ENCODE measurements around the gene SLCO2A1.
"Not testable (repeated sequence)": the region's sequence is repeated elsewhere in the genome, so short reads cannot be mapped to it uniquely, and the experiment has no call there.

SLCO2A1 gene

GRCh38 chr3:134029734-134030378 lies at the start of gene SLCO2A1:
TSS of gene SLCO2A1 (minus strand) at chr3:134029925. CDS start at chr3:134029802, 123 bp downstream.
- peak; percentile 71 for DNase-seq (ENCODE audit: low read depth, low spot score)

GRCh38 chr3:134079111-134079547 lies 49.4 kb upstream of the SLCO2A1 start:
- no peak for DNase-seq (ENCODE audit: low read depth, low spot score)

DNA sequence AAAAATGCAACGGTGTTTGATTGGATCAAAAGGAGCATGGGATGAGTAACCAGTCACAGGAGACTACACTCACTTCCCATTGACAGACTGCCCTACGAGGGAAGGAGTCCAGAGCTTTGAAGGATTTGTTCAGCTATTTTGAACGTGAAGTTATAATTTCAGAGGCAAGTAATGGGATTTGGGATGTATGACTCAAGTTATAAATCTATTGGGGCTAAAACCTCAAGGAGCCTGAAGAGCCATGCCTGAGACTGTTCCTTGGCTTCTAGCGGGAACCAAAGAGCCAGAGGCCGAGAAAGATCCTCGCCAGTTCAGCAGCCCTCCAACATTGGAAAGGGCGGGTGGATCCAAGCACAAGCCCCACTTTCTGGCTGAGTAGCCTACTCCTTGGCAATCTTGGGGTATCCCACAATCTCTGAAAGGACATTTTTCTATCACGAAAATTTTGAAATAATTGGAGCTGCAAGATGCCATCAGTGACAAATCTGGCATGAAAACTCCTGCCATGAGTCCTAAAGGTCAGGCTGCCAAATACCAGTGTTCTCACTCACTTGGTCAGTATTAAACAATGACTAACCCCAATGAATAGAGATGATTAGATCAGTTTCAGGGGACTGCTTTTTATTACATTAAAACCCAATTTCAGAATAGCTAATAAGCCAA lies 48.6 kb upstream of the SLCO2A1 start:
- no peak for DNase-seq (ENCODE audit: low read depth, low spot score)

- DNase-seq (ENCODE audit: low read depth, low spot score), result no peak
These were observed 48.0 kb upstream of the SLCO2A1 start for GRCh38 chr3:134077649-134078161.

- no peak for DNase-seq (ENCODE audit: low read depth, low spot score)
These were observed 47.1 kb upstream of the SLCO2A1 start for GRCh38 chr3:134076851-134077250.

DNA sequence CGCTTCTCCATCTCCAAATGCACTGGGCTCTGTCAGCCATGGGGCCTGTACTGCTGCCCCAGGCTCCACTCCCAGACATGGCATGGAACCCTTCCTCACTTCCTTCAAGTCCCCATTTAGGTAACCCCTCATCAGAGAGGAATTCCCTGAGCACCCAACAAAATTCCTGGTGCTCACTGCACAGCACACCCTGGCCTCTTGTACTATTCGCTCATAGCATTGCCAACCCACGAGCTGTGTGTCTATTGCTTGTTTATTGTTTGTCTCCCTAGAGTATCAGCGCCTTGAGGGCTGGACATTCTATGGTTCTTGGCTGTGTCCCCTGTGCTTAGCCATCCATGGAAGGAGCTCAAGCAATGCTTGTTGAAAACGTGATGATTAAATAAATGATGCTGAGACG lies 46.1 kb upstream of the SLCO2A1 start:
- no peak for DNase-seq (ENCODE audit: low read depth, low spot score)

- DNase-seq (ENCODE audit: low read depth, low spot score), result no peak
These were observed 45.8 kb upstream of the SLCO2A1 start for GRCh38 chr3:134075568-134075825.

DNA sequence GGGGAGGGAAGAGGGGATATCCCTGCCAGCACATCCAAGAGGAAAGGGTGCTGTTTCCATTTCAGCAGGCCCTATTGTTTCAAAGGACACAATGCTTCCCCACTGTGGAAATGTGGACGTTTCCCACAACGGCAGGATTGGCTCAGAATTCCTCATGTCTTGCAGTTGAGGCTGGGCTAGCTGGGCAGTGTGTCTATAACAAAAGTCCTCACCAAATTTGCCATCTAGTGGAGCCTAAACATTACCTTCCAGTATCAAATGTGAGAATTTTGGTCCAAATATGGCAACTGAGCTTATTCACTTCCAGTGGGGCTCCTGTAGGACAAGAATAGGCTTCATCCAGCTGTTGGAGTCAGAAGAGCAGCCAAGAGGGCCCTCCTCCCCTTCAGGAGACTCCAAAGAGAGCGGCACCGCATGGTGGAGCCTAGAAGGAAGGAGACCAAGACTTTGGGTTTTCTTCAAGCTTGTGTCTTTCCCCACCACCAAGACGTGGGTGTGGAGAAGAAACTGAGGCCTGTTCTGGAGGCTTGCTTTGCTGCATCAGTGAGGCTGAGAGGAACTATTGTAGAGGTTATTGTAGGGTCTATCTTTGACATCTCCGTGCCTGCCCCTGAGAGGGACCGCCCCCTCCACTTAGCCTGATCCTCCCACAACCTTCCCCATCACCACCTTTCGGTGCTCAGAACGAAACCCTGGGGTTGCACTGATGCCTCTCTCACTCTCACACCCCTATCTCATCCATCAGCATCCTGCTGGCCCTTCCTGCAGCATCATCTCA lies 45.3 kb upstream of the SLCO2A1 start:
- DNase-seq (ENCODE audit: low read depth, low spot score), result no peak

- no peak for DNase-seq (ENCODE audit: low read depth, low spot score)
These were observed 44.5 kb upstream of the SLCO2A1 start for GRCh38 chr3:134074001-134074789.

- DNase-seq (ENCODE audit: low read depth, low spot score), result no peak
These were observed 43.8 kb upstream of the SLCO2A1 start for GRCh38 chr3:134073583-134073945.

- no peak for DNase-seq (ENCODE audit: low read depth, low spot score)
These were observed 43.3 kb upstream of the SLCO2A1 start for GRCh38 chr3:134072881-134073582.

- DNase-seq (ENCODE audit: low read depth, low spot score), result not testable (repeated sequence)
These were observed 40.6 kb upstream of the SLCO2A1 start for GRCh38 chr3:134070281-134070680.

DNA sequence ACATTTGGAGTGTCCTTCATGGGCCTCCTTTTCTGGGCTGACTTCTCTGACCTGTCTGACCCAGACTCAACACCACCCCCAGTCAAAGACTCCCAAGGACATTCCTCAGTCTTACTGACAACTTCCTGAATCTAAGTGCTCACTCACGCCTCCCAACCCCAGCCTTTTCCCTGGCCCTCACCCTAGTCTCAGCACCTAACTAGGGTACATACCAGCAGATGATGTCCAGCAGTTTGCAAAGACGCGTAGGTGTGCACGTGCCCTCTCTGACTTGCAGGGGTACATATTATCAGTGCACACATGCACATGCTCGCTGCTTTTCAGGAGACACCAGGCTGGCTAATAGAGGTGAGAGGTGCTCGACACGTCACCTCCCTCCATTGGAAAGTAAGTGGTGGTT lies 38.7 kb upstream of the SLCO2A1 start:
- DNase-seq (ENCODE audit: low read depth, low spot score), result no peak

- DNase-seq (ENCODE audit: low read depth, low spot score), result no peak
These were observed 37.9 kb upstream of the SLCO2A1 start for GRCh38 chr3:134067531-134068161.

GRCh38 chr3:134066651-134067530 lies 37.2 kb upstream of the SLCO2A1 start:
- no peak for DNase-seq (ENCODE audit: low read depth, low spot score)

- no peak for DNase-seq (ENCODE audit: low read depth, low spot score)
These were observed 36.4 kb upstream of the SLCO2A1 start for GRCh38 chr3:134066158-134066541.

- no peak for DNase-seq (ENCODE audit: low read depth, low spot score)
These were observed 35.8 kb upstream of the SLCO2A1 start for GRCh38 chr3:134065252-134066157.

DNA sequence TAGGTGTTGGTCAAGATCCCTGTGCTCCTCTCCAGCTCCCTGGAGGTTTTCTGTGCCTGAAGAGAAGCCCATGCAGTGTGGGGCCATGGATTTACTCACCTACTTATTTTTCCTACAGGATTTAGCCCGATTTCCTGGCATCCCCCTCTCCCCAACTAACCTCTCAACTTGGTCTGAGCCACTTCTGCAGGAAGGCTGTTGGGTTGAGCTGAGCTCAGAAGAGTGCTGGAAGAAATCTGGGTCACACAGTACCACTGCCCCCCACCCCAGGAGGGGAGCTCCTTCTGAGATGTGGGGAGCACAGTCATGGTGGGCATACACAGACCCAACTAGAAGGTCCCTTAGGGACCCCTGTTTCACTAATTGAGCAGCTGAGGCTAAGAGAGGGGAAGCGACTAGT lies 34.4 kb upstream of the SLCO2A1 start:
- no peak for DNase-seq (ENCODE audit: low read depth, low spot score)

DNA sequence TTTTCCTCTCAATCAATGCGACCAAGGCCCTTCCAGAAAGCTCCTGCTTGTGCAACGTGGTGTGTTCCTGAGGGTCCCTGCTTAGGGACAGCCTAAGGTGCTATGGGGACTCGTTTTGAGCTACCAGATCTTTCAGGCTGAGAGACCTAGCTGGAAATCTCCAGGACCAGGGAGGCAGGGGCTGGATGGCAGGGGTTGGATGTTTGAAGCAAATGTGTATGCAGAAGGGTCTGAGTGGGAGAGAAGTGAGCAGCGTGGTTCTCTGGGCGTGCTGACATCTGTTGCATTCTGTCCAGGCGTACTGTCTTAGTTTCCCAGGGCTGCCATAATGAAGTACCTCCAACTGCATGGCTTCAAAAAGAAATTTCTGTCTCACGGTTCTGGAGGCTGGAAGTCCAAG lies 31.7 kb upstream of the SLCO2A1 start:
- DNase-seq (ENCODE audit: low read depth, low spot score), result no peak
